CD4-positive, alpha-beta T cell treated with Interferon gamma for 1 hour (primary cell): ENCODE data around the gene IFNLR1.
"Not testable (repeated sequence)": the region's sequence is repeated elsewhere in the genome, so short reads cannot be mapped to it uniquely, and the experiment has no call there.

Source experiments
- DNase-seq: peaks from one replicate; pipeline ENCODE4 v3.0.0-alpha.2; 2020

Gene IFNLR1

GRCh38 chr1:24186993-24187790 is at the start of gene IFNLR1:
Gene IFNLR1, minus strand, starts transcription at chr1:24187289. Its CDS starts 41 bp downstream, at chr1:24187248.
- peak; percentile 79 for DNase-seq

GRCh38 chr1:24235921-24236788 is 49.1 kb upstream of the IFNLR1 start:
- DNase-seq = no peak

- no peak for DNase-seq
Observed at GRCh38 chr1:24233684-24234600, 46.9 kb upstream of the IFNLR1 start.

GRCh38 chr1:24231701-24232100 is 44.6 kb upstream of the IFNLR1 start:
- no peak for DNase-seq

GRCh38 chr1:24228311-24228710 is 41.2 kb upstream of the IFNLR1 start:
- no peak for DNase-seq

GRCh38 chr1:24226749-24227148 is 39.7 kb upstream of the IFNLR1 start:
- DNase-seq = no peak

- DNase-seq = no peak
Observed at GRCh38 chr1:24224761-24225160, 37.7 kb upstream of the IFNLR1 start.

- no peak for DNase-seq
Observed at GRCh38 chr1:24224086-24224485, 37.0 kb upstream of the IFNLR1 start.

GRCh38 chr1:24222793-24223192 is 35.7 kb upstream of the IFNLR1 start:
- DNase-seq = no peak

GRCh38 chr1:24222008-24222605 is 35.0 kb upstream of the IFNLR1 start:
- DNase-seq = no peak

GRCh38 chr1:24221246-24221645 is 34.2 kb upstream of the IFNLR1 start:
- no peak for DNase-seq

GRCh38 chr1:24216276-24217074 is 29.4 kb upstream of the IFNLR1 start:
- no peak for DNase-seq

- DNase-seq = no peak
Observed at GRCh38 chr1:24215226-24215814, 28.2 kb upstream of the IFNLR1 start.

- no peak for DNase-seq
Observed at GRCh38 chr1:24212376-24212775, 25.3 kb upstream of the IFNLR1 start.

GRCh38 chr1:24210195-24210627 is 23.1 kb upstream of the IFNLR1 start:
- no peak for DNase-seq

GRCh38 chr1:24209097-24209496 is 22.0 kb upstream of the IFNLR1 start:
- no peak for DNase-seq

GRCh38 chr1:24207709-24208108 is 20.6 kb upstream of the IFNLR1 start:
- no peak for DNase-seq

- DNase-seq = not testable (repeated sequence)
Observed at GRCh38 chr1:24207395-24207687, 20.3 kb upstream of the IFNLR1 start.

GRCh38 chr1:24206516-24207394 is 19.7 kb upstream of the IFNLR1 start:
- no peak for DNase-seq

GRCh38 chr1:24206083-24206464 is 19.0 kb upstream of the IFNLR1 start:
- DNase-seq = no peak
